NCI-H526 treated with DMSO at 0.1 percent for 48 hours (cell line): ENCODE data around the gene NUP214.
"Not testable (repeated sequence)": the region's sequence is repeated elsewhere in the genome, so short reads cannot be mapped to it uniquely, and the experiment has no call there.

Experiments used
- DNase-seq: peaks from one replicate; lab custom pipeline; 2025; lab: John Stamatoyannopoulos, UW

The NUP214 gene

GRCh38 chr9:131259916-131260597 lies 134.7 kb downstream of the NUP214 start:
- DNase-seq, result no peak

- no peak for DNase-seq
Measured at GRCh38 chr9:131260751-131261452, 135.5 kb downstream of the NUP214 start.

- DNase-seq, result no peak
Measured at GRCh38 chr9:131262327-131263032, 137.1 kb downstream of the NUP214 start.

DNA sequence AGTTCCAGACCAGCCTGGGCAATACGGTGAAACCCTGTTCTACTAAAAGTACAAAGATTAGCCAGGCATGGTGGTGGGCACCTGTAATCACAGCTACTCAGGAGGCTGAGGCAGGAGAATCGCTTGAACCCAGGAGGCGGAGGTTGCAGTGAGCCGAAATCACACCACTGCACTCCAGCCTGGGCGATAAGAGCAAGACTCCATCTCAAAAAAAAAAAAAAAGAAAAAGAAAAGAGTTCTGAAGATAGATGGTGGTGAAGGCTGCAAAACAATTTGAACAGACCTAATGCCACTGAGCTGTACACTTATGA lies 137.6 kb downstream of the NUP214 start:
- DNase-seq, result not testable (repeated sequence)

DNA sequence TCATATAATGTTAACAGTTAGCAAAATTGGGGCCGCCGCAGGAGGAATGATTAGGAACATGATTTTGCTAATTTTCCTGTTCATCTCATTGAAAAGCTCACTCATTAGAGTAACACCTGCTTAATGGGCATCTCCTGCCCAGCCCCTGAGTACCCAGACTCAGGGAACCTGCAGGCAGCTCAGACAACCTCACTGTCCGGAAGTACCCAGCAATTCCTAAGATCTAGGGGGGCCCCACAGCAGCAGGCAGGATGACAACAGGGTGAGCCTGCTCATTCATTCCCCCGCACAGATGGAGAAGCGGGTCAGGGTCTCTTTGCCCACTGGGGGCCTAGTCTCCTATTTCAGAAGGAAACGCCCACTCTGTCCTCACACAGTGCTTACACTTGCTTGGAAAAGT lies 138.3 kb downstream of the NUP214 start:
- no peak for DNase-seq

DNA sequence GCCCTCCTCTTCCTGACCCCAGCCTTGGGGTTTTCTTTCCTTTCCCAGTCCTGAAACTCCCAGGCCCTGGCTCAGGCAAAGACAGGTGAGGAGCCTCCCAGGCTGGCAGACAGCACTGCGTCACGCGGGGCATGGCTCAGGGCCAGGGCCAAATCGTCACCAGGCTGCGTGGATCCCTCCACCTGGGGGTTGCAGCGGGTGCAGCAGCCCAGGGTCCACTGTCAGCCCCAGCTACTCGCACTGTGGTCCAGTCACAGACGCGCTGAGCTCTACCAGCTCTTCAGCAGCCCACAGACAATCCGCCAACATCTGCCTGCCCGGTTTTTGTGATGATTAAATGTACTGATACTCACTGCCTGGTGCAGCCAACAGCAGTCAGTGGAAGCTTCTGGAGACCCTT lies 138.8 kb downstream of the NUP214 start:
- no peak for DNase-seq

GRCh38 chr9:131266266-131267229 lies 141.2 kb downstream of the NUP214 start:
- no peak for DNase-seq

- no peak for DNase-seq
Measured at GRCh38 chr9:131270171-131271015, 145.0 kb downstream of the NUP214 start.

DNA sequence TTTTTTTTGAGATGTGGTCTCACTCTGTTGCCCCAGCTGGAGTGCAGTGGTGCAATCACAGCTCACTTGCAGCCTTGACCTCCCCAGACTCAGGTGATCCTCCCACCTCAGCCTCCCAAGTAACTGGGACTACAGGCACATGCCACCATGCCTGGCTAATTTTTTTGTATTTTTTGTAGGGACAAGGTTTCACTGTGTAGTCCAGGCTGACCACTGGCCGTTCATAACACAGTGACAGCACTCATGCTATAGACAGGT lies 145.6 kb downstream of the NUP214 start:
- not testable (repeated sequence) for DNase-seq

- DNase-seq, result no peak
Measured at GRCh38 chr9:131271506-131271931, 146.1 kb downstream of the NUP214 start.

DNA sequence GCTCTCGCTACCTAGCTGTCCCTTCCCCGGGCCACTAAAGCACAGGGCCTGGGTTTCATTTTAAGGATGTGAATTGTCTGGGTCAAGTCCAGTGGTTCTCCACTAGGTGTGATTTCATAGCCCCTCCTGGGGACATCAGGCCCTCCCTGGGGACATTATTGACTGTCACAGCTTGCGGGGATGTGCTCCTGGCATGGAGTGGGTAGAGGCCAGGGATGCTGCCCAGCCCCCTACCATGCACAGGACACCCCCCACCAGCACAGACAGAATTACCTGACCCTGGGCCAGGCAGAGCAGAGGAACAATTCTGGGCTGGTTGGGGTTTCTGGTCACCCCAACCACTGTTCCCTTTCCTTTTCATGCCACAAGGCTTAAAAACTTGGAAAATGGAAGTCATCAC lies 146.8 kb downstream of the NUP214 start:
- no peak for DNase-seq

DNA sequence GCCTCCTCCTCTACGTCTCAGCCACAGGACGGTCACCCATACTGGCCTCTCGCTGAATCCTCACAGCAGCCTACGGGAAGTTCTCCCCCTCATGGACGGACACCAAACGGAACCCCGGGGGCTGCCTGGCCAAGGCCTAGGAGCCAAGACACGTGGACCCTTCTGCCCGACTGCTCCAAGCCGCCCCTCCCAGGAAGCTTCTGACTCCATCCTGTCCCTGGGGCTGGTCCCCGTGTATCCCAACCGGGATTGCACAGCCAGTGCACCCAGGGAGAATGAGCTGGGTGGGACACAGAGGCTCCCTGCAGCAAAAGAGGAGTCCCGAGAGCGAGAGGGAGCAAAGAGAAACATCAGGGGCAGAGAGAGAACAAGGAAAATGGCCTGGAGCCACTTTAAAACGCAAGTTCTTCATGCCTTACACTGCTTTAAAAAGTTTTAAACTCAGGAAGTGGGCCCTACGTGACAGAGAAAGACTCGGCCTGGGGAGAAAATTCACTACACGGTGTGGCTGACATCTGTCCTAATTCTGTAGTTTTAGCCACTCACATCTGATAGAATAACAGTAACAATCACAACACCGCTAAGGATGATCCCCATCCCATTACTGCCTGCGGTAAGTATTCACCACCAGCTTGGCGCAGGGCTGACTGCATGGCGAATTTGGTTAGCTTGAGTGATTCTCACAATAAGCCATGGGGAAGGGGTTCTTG lies 147.9 kb downstream of the NUP214 start:
- no peak for DNase-seq

- no peak for DNase-seq
Measured at GRCh38 chr9:131273856-131274673, 148.7 kb downstream of the NUP214 start.

DNA sequence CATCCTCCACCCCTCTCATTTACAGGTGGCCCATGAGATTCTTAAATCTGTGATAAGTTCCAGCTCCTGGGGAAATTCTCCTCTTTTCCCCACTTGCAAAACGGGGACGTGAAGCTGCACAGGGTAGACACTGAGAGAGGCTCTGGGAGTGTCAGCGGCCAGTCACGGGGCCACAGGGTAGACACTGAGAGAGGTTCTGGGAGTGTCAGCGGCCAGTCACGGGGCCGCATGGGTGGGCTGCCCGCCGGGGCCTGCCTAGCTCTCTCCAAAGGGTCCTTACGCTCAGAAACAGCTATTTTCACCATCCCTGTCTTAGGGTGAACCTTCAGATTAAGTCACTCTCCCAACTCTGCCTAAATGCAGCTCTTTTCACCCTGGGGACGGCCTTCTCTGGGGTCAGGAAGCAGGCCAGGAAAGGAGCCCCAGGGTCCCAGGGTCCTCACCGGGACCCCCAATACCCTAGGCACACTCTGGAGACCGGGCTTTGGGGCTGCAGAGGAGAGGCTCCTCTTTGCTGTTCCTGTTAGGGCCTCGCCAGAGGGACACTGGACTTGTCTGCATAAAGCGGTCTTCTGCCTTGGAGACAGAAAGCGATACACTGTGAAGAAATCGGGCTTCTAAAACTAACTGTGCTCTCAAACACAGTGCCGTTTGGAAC lies 149.4 kb downstream of the NUP214 start:
- no peak for DNase-seq

DNA sequence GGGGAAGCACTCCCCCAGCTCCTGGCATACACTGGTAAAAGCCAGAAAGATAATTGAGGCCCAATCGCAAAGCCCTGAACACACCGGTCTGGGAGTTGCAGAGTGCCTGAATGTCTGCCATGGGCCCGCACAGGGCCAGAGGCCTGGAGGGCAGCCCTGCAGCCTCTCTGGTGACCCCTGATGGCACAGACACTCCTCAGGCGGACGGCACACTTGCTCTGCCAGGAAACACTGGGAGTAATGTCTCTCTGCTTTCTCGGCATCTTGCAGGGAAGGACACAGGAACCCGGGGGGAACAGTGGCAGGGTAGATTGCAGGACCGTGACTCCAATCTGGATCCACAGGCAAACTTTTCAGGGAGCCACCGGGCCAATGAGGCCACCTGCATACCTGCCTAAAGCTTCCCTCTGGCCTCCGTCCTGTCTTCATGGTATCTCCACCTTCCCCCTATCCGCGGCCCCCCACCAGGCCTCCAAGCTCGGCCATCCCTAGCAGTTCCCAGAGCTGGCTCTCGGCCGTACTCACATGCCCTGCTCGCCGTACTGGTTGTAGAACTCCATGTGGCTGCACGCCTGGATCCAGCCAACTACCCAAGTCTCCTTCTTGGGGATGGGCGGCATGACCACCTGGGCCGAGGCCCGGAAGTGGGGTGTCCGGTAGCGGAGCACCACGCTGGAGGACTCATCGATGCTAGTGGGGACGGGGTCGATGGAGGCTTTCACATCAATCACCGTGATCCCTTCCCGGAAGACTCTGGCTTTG lies 150.1 kb downstream of the NUP214 start:
- no peak for DNase-seq

DNA sequence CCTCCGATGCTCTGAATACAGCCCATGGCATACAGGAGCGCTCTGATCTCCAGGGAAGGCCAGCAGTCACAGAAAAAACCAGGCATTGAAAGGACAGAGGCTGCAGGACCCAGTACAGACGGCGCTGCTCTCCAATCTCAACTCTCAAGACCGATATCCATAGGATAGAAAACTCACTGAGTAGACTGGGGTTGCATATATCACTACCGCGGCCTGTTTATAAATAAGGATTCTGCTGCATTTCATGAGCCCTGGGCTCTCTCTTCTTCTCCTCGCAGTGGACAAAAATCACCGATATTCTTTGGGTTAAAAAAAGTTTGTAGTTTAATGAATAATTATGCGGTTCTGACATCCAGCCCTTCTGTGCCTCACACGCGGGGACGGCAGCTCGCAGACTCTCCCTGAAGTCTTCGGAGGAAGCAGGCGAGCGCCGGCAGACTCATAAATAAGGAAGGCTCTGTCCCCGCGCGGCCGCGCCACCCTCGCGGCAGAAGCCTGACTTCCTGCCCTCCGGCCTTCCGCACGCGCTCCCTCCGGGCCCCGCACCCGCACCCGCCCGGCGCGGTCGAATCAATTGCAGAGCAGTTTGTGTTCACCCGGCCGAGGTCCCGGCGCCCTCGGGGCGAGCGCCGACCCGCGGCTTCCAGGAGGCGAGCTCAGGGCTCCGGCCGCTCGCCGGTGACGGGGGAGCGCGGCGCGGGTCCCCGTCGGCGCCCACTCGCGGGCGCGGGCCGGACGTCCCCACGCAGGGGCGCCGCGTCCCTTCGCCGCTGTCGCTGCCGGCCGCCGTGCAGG lies 150.9 kb downstream of the NUP214 start, which contains the start of gene FAM78A:
TSS of gene FAM78A (minus strand) at position 417 of the 795 bp plus-strand sequence. CDS start at position 86, 331 bp downstream.
- no peak for DNase-seq

GRCh38 chr9:131276891-131277286 lies 151.5 kb downstream of the NUP214 start:
- DNase-seq, result no peak
